ENCODE measurements around the gene FGFRL1.

Gene FGFRL1

DNA sequence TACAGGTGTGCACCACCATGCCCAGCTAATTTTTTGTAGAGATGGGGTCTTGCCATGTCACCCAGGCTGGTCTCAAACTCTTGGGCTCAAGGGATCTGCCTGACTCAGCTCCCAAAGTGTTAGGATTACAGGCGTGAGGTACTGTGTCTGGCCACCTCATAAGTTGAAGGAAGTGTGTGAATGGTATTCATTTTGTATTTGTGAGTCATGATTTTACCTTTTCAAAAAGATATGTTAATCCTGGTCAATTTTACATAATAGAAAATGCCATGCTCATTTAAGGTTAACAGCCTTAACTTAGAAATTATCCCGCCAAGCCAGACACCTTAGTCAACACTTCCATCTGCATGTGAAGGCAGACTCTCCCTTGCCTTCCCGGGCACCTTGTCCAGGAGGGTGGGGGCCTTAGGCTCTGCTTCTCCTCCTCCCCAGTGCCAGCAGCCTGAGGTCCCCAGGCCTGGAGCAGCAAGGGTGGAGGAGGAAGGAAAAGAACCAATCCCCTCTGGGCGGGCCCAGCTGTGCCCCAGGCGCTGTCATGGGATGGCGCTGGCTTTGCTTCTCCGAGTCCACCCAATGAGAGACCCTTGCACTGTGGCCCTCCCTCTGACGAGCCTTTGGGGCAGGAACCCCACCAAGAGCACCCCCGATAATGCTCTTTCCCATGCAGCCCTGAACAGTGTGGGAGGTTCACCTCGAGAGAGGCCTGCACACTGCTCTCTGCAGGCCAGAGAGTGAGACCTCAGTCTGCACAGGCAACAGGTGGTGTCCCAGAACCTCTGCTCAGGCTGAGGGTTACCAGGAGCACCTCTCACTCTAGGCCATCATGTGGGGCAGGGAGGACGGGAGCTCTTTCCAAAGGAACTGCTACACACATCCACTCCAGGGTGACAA is 64.6 kb downstream of the FGFRL1 start:
- no peak overlapping the region for H3K4me3 ChIP-seq (replicated peaks in 1 of 2; ENCODE audit: low read depth in 2 of 2, low read length in 2 of 2)
- DNase-seq (ENCODE audit: low read depth in 2 of 2), result no peak
- TF ChIP-seq, protein P1, sequence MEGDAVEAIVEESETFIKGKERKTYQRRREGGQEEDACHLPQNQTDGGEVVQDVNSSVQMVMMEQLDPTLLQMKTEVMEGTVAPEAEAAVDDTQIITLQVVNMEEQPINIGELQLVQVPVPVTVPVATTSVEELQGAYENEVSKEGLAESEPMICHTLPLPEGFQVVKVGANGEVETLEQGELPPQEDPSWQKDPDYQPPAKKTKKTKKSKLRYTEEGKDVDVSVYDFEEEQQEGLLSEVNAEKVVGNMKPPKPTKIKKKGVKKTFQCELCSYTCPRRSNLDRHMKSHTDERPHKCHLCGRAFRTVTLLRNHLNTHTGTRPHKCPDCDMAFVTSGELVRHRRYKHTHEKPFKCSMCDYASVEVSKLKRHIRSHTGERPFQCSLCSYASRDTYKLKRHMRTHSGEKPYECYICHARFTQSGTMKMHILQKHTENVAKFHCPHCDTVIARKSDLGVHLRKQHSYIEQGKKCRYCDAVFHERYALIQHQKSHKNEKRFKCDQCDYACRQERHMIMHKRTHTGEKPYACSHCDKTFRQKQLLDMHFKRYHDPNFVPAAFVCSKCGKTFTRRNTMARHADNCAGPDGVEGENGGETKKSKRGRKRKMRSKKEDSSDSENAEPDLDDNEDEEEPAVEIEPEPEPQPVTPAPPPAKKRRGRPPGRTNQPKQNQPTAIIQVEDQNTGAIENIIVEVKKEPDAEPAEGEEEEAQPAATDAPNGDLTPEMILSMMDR (IDR thresholded peaks at IDR 0.05; ENCODE audit: low read depth, low read length), result no peak
